GM11168 (cell line): ENCODE data around the gene DLGAP3.
"Not testable (repeated sequence)": the region's sequence is repeated elsewhere in the genome, so short reads cannot be mapped to it uniquely, and the experiment has no call there.

Experiments used
- in situ Hi-C: fragments of 300-500 bp; cut with MboI; formaldehyde crosslinking; loops from one replicate; pipeline ENCODE4 v1.12.0; 2022; ENCODE audit warnings: low sequenced_read_pairs; ENCODE audit not compliant: unreplicated experiment

Gene DLGAP3, protein sequence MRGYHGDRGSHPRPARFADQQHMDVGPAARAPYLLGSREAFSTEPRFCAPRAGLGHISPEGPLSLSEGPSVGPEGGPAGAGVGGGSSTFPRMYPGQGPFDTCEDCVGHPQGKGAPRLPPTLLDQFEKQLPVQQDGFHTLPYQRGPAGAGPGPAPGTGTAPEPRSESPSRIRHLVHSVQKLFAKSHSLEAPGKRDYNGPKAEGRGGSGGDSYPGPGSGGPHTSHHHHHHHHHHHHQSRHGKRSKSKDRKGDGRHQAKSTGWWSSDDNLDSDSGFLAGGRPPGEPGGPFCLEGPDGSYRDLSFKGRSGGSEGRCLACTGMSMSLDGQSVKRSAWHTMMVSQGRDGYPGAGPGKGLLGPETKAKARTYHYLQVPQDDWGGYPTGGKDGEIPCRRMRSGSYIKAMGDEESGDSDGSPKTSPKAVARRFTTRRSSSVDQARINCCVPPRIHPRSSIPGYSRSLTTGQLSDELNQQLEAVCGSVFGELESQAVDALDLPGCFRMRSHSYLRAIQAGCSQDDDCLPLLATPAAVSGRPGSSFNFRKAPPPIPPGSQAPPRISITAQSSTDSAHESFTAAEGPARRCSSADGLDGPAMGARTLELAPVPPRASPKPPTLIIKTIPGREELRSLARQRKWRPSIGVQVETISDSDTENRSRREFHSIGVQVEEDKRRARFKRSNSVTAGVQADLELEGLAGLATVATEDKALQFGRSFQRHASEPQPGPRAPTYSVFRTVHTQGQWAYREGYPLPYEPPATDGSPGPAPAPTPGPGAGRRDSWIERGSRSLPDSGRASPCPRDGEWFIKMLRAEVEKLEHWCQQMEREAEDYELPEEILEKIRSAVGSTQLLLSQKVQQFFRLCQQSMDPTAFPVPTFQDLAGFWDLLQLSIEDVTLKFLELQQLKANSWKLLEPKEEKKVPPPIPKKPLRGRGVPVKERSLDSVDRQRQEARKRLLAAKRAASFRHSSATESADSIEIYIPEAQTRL

DNA sequence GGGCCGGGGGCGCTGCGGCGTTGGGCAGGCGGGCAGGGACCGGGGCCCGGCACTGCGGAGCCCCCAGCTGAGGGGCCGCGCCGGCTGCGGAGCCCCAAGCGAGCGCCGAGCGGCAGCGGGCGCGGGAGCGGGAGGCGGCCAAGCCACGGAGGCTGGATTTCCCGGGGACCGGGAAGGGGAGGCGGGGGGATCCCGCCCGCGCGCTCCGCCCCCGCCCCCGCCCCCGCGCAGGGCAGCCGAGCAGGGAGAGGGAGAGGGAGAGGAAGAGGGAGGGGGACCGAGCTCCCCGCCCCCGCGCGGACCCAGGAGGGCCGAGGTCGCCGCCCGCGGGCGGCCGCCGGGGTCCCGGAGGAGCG lies at the start of gene DLGAP3:
TSS of gene DLGAP3 (minus strand) at position 154 of the 356 bp plus-strand sequence. CDS start 24,267 bp downstream, outside the sequence.
- in situ Hi-C loops = no loop called here

DNA sequence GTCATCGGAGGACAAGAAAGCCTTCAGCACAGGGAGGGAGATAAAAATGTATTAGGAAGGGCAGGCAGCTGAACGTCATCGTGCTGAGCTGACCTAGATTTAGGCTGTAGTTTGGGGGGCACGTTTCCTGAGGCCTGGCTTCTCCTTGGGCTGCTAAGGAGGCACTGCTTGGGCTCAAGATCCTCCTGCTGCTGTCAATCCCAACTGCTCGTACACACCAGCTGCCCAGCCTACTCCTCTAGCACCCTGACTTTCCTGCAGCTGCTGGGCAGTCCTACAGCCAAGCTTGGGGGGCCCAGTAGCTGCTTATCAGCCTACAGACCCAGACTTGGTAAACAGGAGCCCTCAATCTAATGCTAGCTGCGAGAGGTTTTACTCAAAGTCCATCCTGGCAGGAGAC lies 49.5 kb upstream of the DLGAP3 start:
- in situ Hi-C loops = no loop called here

DNA sequence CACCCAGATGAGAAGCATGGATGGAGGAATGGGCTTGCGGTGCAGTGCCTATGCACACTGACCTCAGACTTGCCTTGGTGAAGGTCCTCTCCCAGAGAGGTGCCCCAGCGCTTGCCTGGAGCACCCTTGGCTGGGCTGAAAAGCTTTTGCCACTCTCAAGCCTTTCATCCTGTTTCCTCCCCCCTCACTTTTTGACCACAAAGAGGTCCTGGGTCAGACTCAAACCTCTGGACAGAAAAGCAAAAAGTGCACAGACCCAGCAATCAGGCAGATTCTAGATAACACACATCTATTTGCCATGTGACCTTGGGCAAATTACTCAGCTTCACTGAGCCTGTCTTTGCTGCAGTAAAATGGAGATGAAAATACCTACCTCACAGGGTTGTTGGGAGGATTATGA lies 48.4 kb upstream of the DLGAP3 start:
- in situ Hi-C loops = no loop called here

DNA sequence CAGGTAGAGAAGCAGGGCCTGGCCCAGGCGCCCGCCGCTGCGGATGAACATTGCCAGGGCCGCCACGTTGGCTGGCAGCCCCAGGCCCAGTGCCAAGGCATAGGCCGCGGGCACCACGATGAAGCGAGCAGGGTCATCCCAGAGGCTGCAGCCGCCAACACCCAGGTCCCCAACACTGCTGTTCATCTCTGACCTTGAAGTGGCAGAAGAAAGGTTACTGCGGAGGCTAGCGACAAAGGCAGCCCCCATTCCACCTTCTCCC lies 47.7 kb upstream of the DLGAP3 start:
- in situ Hi-C loops = no loop called here

DNA sequence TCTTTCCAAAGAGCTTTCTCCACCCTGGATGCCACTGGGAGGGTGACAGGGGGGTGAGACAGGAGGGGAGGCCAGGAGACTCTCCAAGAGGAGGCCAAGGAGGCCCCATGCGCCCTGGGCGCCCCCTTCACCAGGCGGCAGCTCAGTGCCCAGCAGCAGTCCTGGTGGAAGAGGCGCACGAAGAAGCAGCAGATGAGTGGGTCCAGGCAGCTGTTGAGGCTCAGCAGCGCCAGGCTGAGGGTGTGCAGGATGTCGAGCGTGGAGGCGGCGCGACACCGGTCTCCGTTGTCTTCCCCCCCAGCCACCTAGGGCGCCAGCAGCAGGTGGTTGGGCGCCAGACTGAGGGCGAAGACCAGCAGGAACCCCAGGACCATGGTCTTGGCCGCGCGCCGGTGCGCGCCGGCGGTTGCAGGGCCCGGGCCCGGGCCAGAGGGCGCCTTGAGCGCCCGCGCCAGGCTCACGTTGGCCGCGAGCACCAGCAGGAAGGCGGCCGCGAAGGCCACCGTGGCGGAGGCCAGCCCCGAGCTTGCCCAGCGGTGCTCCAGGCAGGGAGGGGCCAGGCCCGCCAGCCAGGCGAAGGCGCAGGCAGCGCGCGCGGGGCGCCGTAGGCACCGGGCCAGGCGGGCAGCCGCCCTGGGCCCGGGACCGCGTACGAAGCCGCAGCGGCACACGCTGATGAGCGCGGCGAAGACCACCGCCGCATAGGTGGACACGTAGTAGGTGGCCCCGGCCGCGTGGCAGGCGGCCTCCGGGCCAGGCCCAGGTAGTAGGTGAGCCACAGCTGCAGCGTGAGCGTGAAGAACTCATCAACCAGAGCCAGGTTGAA lies 47.1 kb upstream of the DLGAP3 start:
- in situ Hi-C loops = no loop called here

DNA sequence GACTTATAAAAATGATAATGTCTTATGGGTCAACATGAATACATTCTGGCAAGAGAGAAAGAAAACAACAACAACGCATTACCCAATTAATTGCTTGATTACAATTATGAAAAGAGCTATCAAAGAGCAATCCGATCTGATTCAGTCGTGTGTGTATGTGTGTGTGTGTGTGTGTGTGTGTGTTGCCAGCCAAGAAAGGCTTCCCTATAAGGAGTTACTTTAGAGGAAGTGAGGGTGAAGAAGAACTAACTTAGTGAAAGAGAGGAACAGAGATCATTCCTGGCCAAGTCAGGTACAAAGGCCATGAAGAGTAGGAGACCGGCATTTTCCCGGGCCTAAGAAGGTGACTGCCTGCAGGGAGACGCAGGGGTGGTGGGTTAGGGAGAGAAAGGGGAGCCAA lies 46.3 kb upstream of the DLGAP3 start:
- in situ Hi-C loops = no loop called here

DNA sequence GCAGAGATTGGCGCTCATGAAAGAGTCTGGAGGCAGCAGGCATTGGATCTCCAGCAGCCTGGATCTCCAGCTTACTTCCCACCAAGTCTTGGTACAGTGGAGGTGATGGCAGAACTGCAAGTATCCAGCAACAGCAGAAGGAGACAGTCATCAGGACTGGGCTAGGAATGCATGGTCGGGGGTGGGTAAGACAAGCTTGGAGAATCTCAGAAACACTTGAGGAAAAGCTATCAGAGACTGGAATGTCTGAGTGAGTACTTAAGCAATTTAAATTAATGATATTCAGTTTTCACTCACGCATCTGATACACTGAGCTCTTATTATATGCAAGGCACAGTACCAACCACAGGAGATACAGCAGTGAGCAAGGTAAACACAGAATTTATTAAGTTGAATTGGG lies 45.9 kb upstream of the DLGAP3 start:
- in situ Hi-C loops = no loop called here

DNA sequence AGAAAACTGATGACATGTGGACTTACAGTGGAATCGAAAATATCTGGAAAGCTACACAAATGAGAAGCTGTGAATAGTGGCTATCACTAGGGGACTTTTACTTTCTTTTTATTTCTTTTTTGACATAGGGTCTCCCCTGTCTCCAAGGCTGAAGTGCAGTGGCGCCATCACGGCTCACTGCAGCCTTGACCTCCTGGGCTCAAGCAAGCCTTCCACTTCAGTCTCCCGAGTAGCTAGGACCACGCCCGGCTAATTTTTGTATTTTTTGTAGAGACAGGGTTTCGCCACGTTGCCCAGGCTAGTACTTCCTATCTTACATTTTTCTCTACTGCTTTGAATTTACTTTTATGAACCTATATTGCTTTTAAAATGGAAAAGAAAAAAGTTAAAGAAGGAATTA lies 45.2 kb upstream of the DLGAP3 start:
- in situ Hi-C loops = no loop called here

DNA sequence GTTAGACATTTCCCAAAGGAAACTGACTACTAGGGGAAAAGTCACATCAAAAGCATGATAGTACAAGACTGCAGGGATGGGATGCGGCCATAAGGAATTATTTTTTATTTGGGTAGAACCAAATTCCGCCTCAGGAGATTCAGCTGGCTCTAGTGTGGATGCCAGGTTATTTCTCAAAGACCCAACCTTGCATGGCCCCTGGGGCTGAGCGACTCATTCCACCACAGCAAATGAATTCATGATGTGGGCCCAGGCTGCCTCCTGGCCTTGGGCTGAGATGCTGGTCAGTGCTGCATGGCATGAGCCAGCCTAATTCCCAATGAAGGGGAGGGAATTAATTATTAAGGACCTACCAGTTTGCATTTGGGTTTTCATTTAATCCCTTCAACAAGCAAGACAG lies 43.9 kb upstream of the DLGAP3 start:
- in situ Hi-C loops = no loop called here

DNA sequence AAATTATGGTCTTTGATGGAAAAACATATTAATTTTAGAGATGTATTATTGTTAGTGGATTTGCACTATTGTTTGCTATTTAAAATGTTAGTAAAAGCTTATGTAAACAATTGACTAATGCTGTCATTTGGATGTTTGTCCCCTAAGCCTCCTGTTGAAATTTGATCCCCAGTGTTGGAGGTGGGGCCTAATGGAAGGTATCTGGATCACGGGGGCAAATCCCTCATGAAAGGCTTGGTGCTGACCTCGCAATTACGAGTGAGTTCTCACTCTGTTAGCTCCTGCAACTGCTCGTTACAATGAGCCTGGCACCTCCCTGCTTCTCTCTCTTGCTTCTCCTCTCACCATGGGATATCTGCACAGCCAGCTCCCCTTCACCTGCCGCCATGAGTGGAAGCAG lies 41.4 kb upstream of the DLGAP3 start:
- in situ Hi-C loops = no loop called here

DNA sequence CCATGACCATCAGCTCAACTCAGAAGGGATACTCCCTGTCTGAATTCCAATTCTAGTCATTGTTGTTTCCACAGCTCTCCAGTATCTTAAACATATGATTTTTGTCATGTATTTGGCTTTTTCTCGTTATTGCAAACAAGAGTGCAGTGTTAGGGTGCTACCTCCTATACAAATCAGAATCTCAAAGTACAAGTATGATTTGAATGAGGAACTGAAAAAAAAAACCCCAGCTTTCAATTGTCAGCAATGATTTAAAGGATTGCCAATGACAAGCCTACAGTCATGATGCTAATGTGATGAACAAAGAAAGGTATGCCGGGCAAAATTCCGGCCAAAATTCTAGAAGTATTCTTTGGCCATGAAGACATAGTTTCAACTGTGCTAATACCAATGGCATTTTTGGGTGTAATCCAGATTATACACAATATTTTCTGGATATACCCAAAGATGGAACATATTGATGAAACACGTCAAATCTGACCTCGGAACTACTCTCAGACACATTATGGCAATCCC lies 40.8 kb upstream of the DLGAP3 start:
- in situ Hi-C loops = no loop called here

DNA sequence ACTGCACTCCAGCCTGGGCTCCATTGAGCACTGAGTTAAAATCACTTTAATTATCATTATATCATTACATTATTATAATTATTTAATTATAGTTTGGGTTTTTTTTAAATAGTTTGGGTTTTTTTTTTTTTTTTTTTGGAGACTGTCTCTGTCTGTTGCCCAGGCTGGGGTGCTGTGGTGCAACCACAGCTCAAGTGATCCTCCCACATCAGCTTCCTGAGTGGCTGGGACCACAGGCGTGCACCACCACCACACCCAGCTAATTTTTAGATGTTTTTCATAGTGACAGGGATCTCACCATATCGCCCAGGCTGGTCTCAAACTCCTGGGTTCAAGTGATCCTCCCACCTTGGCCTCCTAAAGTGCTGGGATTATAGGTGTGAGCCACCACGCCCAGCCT lies 38.8 kb upstream of the DLGAP3 start:
- in situ Hi-C loops = not testable (repeated sequence)

DNA sequence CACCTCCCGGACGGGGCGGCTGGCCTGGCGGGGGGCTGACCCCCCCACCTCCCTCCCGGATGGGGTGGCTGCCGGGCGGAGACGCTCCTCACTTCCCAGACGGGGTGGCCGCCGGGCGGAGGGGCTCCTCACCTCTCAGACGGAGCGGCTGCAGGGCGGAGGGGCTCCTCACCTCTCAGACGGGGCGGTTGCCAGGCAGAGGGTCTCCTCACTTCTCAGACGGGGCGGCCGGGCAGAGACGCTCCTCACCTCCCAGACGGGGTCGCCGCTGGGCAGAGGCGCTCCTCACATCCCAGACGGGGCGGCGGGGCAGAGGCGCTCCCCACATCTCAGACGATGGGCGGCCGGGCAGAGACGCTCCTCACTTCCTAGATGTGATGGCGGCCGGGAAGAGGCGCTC lies 38.2 kb upstream of the DLGAP3 start:
- in situ Hi-C loops = not testable (repeated sequence)

DNA sequence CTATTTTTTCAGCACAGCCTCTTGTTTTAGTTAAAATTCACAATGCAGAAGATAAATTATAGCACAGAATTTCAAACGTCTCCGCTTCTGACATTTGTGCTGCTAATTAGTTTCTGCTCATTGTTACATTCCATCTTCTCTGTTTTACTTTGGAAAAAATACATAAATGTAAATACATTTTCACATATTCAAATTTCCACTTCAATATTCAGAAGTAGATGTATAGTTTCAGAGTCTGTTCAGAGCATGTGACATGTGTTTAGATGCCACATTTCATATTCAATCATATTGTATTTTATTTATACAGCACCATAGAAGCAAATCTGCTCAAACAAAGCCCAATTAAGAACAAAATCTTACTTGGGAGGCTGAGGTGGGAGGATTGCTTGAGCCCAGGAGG lies 36.1 kb upstream of the DLGAP3 start:
- in situ Hi-C loops = no loop called here

DNA sequence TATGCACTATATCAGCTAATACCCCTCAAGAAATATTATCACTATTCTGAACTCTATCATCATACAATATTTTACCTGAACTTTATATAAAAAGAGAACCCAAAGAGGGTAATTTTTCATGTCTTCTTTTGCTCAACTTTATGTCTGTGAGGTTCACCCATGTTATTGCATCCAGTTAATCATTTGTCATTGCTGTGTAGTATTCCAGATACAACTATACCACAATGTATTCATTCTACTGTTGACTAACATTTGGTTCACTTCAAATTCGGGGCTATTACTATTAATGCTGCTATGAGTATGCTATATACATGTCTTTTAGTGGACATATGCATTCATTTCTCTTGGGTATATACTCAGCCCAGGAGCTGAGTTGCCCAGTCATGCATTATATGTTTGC lies 21.0 kb upstream of the DLGAP3 start:
- in situ Hi-C loops = no loop called here

DNA sequence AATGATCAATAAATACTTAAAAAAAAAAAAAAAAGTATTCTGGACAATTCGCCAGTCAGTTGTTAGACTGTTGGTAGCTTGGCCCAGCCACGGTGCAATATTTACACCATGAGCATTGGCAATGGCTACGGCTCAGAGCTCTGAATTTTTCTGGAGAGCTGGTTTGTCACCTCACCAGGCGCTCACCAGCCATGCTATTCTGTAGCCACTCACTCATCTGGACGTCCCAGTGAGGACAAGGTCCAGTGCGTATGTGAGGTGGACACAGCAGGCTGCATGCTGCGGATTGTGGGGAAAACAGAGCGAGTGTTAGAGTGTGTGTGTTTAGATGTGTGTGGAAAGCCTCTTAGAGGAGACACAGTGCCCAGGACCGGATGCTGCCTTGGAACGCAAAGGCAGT lies 19.3 kb upstream of the DLGAP3 start:
- in situ Hi-C loops = not testable (repeated sequence)

DNA sequence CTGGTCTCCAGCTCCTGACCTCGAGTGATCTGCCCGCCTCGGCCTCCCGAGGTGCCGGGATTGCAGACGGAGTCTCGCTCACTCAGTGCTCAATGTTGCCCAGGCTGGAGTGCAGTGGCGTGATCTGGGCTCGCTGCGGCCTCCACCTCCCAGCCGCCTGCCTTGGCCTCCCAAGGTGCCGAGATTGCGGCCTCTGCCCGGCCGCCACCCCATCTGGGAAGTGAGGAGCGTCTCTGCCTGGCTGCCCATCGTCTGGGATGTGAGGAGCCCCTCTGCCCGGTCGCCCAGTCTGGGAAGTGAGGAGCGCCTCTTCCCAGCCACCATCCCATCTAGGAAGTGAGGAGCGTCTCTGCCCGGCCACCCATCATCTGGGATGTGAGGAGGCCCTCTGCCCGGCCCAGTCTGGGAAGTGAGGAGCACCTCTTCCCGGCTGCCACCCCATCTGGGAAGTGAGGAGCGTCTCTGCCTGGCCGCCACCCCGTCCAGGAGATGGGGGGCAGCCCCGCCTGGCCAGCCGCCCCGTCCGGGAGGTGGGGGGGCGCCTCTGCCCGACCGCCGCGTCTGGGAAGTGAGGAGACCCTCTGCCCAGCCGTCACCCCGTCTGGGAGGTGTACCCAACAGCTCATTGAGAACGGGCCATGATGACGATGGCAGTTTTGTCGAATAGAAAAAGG lies 18.3 kb upstream of the DLGAP3 start:
- in situ Hi-C loops = not testable (repeated sequence)

DNA sequence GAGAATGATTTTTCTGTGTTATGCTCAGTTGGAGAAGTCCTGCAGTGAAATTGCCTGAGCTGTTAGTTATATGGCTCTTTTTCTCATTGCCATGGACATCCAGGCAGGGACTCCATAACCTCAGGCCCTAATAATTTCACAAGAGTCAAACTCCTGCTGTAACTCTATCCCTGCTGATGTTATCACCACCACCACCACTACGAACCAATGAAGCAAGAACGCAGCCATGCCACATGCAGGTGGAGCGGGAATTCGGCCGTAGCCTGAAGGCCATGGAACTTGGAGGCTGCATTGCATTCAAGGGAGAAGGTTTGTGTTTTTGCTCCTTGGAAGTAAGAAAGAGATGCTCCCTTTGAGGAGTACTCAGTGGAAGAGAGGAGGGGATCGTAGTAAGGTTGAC lies 16.8 kb upstream of the DLGAP3 start:
- in situ Hi-C loops = no loop called here

DNA sequence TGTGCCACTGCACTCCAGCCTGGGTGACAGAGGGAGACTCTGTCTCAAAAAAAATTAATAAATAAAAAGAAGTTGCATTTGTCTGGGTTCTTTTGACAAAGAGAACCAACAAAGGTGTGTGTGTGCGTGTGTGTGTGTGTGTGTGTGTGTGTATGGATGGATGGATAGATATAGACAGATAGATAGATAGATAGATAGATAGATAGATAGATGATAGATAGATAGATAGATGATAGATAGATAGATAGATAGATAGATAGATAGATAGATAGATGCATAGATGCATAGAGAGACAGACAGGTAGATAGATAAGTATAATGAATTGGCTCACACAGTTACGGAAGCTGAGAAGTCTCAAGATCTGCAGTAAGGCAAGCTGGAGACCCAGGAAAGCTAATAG lies 12.3 kb upstream of the DLGAP3 start:
- in situ Hi-C loops = not testable (repeated sequence)

DNA sequence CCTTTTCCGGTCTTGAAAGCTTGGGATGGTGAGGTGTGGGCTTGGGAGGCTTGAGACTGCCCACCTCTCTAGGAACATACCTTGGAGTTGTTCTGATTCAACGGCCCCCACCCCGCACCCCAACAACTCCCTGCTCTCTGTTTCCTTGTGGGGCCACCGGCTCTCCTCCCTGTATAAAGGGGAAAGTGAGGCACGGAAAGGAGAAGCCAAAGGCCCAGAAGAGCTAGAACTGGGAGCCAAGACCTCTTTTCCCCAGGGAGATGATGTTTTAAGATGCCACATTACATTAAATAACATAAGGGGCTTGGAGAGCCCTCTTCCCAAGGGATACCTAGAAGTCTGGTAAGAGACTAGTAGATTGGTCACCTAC lies 1.2 kb upstream of the DLGAP3 start:
- in situ Hi-C loops = no loop called here
